SK-N-SH treated with all-trans-retinoic acid at 6 μM for 48 hours (cell line): Measurements from ENCODE around the gene TTC39C.

Source experiments
- SNAI2 ChIP-seq: fragments of 250-450 bp; sonication (Bioruptor Pico); IDR thresholded peaks from 2 replicates; pipeline ENCODE4 v1.5.0; 2020; ENCODE audit warnings: mild to moderate bottlenecking, moderate library complexity
- ZFP30 ChIP-seq: fragments of 450-650 bp; formaldehyde crosslinking; IDR thresholded peaks from 2 replicates; pipeline ENCODE4 v1.5.0; 2022; ENCODE audit warnings: mild to moderate bottlenecking, moderate library complexity
- ZNF565 ChIP-seq: fragments of 450-650 bp; formaldehyde crosslinking; conservative IDR thresholded peaks from 2 replicates; pipeline ENCODE4 v1.5.0; 2020; ENCODE audit warnings: low read depth, mild to moderate bottlenecking, moderate library complexity
- ZNF70 ChIP-seq: fragments of 450-650 bp; formaldehyde crosslinking; IDR thresholded peaks from 2 replicates; pipeline ENCODE4 v1.5.0; 2020; ENCODE audit warnings: mild to moderate bottlenecking, moderate library complexity
- ZNF8 ChIP-seq: fragments of 450-650 bp; formaldehyde crosslinking; IDR thresholded peaks from 2 replicates; pipeline ENCODE4 v1.5.0; 2020; ENCODE audit warnings: mild to moderate bottlenecking, moderate library complexity
- TF ChIP-seq, protein P1 (sequence below): fragments of 250-450 bp; sonication (Bioruptor Pico); IDR thresholded peaks from 2 replicates; pipeline ENCODE4 v1.5.1; 2021; ENCODE audit warnings: mild to moderate bottlenecking, moderate library complexity
- TF ChIP-seq, protein P2 (sequence below): fragments of 250-450 bp; sonication (Bioruptor Pico); IDR thresholded peaks from 2 replicates; pipeline ENCODE4 v1.8.0; 2020; ENCODE audit warnings: mild to moderate bottlenecking, moderate library complexity, borderline replicate concordance
- TF ChIP-seq, protein P3 (sequence below): fragments of 250-450 bp; sonication (Bioruptor Pico); IDR thresholded peaks from 2 replicates; pipeline ENCODE4 v1.5.1; 2020; ENCODE audit warnings: low read depth, mild to moderate bottlenecking, moderate library complexity
- TF ChIP-seq, protein P4 (sequence below): fragments of 250-450 bp; sonication (Bioruptor Pico); IDR thresholded peaks from 2 replicates; pipeline ENCODE4 v1.5.0; 2020; ENCODE audit warnings: mild to moderate bottlenecking, moderate library complexity

DNA sequence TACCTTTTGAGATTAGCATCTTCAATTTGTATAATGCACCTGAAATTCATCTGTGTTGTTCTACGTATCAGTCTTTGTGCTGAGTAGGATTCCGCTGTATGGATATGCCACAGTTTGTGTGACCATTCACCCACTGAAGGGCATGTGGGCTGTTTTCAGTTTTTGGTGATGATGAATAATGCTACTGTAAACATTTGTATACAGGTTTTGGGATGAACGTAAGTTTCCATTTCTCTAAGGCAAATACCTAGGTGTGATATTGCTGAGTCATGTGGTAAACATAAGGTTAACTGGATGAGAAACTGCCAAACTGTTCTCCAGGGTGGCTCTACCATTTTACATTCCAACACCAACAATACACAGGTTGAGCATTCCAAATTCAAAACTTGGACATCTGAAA is 159.4 kb downstream of the TTC39C start:
- TF ChIP-seq ZNF70 (CRISPR knock-in tag) = no peak
- TF ChIP-seq, protein P1, sequence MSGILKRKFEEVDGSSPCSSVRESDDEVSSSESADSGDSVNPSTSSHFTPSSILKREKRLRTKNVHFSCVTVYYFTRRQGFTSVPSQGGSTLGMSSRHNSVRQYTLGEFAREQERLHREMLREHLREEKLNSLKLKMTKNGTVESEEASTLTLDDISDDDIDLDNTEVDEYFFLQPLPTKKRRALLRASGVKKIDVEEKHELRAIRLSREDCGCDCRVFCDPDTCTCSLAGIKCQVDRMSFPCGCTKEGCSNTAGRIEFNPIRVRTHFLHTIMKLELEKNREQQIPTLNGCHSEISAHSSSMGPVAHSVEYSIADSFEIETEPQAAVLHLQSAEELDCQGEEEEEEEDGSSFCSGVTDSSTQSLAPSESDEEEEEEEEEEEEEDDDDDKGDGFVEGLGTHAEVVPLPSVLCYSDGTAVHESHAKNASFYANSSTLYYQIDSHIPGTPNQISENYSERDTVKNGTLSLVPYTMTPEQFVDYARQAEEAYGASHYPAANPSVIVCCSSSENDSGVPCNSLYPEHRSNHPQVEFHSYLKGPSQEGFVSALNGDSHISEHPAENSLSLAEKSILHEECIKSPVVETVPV = no peak
- TF ChIP-seq, protein P2, sequence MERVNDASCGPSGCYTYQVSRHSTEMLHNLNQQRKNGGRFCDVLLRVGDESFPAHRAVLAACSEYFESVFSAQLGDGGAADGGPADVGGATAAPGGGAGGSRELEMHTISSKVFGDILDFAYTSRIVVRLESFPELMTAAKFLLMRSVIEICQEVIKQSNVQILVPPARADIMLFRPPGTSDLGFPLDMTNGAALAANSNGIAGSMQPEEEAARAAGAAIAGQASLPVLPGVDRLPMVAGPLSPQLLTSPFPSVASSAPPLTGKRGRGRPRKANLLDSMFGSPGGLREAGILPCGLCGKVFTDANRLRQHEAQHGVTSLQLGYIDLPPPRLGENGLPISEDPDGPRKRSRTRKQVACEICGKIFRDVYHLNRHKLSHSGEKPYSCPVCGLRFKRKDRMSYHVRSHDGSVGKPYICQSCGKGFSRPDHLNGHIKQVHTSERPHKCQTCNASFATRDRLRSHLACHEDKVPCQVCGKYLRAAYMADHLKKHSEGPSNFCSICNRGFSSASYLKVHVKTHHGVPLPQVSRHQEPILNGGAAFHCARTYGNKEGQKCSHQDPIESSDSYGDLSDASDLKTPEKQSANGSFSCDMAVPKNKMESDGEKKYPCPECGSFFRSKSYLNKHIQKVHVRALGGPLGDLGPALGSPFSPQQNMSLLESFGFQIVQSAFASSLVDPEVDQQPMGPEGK (CRISPR knock-in tag) = no peak
- no peak for TF ChIP-seq ZNF8 (CRISPR knock-in tag)
- no peak for TF ChIP-seq ZNF565 (CRISPR knock-in tag)
- TF ChIP-seq, protein P3, sequence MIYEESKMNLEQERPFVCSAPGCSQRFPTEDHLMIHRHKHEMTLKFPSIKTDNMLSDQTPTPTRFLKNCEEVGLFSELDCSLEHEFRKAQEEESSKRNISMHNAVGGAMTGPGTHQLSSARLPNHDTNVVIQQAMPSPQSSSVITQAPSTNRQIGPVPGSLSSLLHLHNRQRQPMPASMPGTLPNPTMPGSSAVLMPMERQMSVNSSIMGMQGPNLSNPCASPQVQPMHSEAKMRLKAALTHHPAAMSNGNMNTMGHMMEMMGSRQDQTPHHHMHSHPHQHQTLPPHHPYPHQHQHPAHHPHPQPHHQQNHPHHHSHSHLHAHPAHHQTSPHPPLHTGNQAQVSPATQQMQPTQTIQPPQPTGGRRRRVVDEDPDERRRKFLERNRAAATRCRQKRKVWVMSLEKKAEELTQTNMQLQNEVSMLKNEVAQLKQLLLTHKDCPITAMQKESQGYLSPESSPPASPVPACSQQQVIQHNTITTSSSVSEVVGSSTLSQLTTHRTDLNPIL (CRISPR knock-in tag) = no peak
- no peak for TF ChIP-seq ZFP30
- TF ChIP-seq SNAI2 (CRISPR knock-in tag) = no peak
- TF ChIP-seq, protein P4, sequence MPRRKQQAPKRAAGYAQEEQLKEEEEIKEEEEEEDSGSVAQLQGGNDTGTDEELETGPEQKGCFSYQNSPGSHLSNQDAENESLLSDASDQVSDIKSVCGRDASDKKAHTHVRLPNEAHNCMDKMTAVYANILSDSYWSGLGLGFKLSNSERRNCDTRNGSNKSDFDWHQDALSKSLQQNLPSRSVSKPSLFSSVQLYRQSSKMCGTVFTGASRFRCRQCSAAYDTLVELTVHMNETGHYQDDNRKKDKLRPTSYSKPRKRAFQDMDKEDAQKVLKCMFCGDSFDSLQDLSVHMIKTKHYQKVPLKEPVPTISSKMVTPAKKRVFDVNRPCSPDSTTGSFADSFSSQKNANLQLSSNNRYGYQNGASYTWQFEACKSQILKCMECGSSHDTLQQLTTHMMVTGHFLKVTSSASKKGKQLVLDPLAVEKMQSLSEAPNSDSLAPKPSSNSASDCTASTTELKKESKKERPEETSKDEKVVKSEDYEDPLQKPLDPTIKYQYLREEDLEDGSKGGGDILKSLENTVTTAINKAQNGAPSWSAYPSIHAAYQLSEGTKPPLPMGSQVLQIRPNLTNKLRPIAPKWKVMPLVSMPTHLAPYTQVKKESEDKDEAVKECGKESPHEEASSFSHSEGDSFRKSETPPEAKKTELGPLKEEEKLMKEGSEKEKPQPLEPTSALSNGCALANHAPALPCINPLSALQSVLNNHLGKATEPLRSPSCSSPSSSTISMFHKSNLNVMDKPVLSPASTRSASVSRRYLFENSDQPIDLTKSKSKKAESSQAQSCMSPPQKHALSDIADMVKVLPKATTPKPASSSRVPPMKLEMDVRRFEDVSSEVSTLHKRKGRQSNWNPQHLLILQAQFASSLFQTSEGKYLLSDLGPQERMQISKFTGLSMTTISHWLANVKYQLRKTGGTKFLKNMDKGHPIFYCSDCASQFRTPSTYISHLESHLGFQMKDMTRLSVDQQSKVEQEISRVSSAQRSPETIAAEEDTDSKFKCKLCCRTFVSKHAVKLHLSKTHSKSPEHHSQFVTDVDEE (CRISPR knock-in tag) = no peak
